GM19099 (cell line): ENCODE measurements around the gene ACLY.

ENCODE experiments used
- POLR2A ChIP-seq: IDR thresholded peaks from 3 replicates; pipeline ENCODE4 v1.6.1; 2011; ENCODE audit warnings: low read depth; ENCODE audit not compliant: insufficient read length; ENCODE audit errors: extremely low read depth

Gene ACLY

DNA sequence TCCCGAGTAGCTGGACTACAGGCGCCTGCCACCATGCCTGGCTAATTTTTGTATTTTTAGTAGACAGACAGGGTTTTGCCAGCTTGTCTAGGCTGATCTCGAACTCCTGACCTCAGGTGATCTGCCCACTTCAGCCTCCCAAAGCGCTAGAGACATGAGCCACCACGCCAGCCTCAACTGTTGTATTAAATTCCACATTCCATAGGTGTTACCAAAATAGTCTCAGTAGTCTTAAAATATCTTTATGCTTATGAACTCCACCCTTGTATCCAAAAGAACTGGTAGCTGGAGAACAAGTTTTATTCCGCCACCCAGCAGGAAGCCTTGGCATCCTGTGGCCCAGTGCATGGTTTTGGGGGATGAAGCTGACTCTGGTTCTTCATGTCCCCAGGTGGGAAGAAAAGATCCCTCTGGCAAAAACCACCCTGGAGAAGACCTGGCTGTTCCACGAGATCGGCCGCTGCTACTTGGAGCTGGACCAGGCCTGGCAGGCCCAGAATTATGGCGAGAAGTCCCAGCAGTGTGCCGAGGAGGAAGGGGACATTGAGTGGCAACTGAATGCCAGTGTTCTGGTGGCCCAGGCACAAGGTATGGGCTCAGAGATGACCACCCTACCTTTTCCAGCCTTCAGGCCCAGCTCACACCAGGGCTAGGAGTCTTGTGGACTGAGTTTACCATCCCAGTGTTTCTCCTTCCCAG, 30.2 kb upstream of the ACLY start:
- TF ChIP-seq POLR2A = no peak

GRCh38 chr17:41944943-41945342, 26.2 kb upstream of the ACLY start:
- TF ChIP-seq POLR2A = no peak

DNA sequence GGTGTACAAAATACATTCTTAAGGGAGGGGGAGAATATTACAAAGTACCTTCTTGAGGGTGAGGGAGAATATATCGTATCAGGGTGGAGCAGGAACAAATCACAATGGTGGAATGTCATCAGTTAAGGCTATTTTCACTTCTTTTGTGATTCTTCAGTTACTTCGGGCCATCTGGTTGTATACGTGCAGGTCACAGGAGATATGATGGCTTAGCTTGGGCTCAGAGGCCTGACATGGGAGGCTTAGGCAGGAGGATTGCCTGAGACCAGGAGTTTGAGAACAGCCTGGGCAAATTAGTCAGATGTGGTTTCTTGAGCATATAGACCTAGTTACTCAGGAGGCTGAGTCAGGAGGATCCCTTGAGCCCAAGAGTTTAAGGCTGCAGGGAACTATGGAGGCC, 24.7 kb upstream of the ACLY start:
- no peak for TF ChIP-seq POLR2A

- no peak for TF ChIP-seq POLR2A
Observed at GRCh38 chr17:41942626-41943373, 24.0 kb upstream of the ACLY start.

GRCh38 chr17:41941168-41941567, 22.4 kb upstream of the ACLY start:
- no peak for TF ChIP-seq POLR2A

DNA sequence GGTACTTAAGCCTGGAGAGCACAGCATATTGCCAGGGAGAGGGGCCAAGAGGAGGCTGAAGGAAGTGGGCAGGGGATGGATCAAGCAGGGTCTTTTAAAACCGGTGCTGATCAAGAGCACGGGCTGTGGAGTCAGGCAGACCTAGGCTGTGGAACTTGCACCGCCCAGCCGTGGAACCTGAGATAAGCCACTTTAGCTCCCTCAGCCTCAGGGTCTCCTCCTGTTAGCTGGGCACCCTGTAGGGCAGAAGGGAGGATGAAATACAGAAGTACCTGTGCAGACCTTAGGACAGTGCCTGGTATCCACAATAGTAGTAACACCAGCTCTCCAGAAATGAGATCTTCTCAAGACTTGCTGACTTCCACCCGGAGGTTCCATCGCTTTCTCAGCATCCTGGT, 20.9 kb upstream of the ACLY start:
- TF ChIP-seq POLR2A = no peak

DNA sequence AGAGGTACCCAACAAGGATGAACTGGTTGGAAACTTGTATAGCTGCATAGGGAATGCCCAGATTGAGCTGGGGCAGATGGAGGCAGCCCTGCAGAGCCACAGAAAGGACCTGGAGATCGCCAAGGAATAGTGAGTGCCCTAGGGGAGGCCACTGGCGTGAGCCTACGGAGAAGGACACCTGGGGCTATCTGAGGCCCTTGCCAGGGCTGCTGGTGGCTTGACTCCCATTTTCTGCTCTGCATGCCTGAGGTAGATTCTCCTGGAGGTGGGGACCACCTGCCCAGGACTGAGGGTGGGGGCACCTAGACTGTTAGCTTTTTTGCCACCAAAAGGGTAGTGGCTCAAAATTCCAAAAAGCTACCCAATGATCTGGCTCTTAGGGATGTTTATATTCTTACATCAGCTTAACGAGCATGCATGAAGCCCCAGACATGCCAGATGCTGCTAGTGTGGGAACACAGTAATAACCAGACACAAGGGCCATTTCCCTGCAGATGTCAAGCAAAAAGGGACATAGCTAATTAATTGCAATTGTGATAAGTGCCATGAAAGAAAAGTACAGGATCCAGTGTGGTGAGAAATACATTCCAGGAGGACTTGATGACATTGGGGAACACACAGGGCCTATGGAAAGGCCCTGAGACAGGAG, 20.4 kb upstream of the ACLY start:
- TF ChIP-seq POLR2A = no peak

- no peak for TF ChIP-seq POLR2A
Observed at GRCh38 chr17:41937970-41938954, 19.5 kb upstream of the ACLY start.

- no peak for TF ChIP-seq POLR2A
Observed at GRCh38 chr17:41935641-41936040, 16.9 kb upstream of the ACLY start.

GRCh38 chr17:41932816-41933389, 14.2 kb upstream of the ACLY start:
- TF ChIP-seq POLR2A = no peak

DNA sequence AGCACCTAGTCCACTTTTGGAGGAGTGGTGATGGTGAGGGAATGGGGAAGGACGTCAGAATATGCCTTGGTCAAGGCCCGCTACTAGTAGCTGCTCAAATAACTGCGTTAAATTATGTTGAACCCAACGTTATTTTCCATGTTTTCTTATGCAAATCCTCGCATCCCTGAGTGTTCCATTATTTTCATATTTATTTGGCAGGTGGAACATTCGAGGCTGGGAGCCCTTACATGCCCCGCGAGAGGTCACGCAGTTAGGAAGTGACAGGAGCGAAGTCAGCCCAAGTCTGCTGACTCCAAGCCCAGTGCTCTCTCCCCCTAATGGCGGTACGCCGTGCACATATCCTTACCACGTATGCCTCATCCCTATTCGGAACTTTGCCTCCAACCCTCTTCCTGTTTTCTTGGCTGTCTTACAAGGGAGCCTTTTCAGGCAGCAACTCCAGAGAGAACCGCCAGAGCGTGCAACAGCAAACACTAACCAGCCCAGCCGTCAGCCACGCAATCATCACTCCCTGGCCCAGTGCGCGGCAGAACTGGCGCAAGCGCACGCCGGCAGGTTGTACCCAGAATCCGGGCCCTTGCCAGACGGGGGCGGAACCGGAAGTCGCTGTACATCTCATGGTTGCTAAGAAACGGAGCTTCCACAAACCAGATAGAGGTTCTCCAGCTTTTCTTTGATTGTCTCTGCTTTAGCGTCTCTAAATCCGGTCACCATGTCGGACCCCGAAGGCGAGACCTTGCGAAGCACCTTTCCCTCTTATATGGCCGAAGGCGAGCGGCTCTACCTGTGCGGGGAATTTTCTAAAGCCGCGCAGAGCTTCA, 11.5 kb upstream of the ACLY start, which contains the start of gene ODAD4:
Gene ODAD4, plus strand, starts transcription at position 609 of the 824 bp plus-strand sequence. Its CDS starts 107 bp downstream, at position 716.
- TF ChIP-seq POLR2A = peak; percentile 94

DNA sequence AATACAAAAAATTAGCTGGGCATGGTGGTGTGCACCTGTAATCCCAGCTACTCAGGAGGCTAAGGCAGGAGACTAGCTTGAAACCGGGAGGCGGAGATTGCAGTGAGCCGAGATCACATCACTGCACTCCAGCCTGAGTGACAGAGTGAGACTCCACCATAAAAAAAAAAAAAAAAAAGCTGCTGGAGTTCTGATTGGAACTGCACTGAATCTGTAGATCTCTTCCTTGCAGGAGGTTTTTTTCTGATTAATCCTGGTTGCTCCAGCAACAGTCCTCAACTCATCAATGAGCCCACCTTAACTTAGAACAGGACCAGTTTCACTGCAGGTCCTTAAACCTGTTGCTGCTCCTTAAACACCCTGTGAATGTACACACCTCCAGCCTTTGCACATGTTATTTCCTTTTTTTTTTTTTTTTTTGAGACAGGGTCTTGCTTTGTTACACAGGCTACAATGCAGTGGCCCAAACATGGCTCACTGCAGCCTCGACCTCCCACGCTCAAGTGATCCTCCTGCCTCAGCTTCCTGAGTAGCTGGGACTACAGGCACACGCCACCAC, 10.0 kb upstream of the ACLY start:
- TF ChIP-seq POLR2A = no peak

DNA sequence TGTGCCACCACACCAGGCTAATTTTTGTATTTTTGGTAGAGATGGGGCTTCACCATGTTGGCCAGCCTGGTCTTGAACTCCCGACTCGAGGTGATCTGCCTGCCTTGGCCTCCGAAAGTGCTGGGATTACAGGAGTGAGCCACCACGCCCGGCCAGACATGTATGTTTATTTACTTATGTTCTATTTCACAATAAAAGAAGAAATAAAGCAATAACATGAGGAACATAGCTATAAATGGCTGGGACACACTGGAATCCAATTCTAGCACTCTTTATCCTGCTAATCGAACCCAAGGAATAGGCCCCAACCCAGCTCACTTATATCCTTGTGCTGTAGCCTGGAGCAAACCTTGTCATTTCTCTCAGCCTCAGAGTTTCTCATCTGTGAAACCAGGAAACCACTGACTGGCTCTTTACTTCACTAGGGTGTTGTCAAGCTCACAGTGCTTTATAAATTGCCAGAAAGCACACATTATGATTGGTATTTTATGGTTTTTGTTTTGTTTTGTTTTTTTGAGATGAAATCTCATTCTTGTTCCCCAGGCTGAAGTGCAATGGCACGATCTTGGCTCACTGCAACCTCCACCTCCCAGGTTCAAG, 7.3 kb upstream of the ACLY start:
- TF ChIP-seq POLR2A = no peak
